ENCODE results near the gene ZNF625.
"Not testable (repeated sequence)": the region's sequence is repeated elsewhere in the genome, so short reads cannot be mapped to it uniquely, and the experiment has no call there.

The ZNF625 gene

DNA sequence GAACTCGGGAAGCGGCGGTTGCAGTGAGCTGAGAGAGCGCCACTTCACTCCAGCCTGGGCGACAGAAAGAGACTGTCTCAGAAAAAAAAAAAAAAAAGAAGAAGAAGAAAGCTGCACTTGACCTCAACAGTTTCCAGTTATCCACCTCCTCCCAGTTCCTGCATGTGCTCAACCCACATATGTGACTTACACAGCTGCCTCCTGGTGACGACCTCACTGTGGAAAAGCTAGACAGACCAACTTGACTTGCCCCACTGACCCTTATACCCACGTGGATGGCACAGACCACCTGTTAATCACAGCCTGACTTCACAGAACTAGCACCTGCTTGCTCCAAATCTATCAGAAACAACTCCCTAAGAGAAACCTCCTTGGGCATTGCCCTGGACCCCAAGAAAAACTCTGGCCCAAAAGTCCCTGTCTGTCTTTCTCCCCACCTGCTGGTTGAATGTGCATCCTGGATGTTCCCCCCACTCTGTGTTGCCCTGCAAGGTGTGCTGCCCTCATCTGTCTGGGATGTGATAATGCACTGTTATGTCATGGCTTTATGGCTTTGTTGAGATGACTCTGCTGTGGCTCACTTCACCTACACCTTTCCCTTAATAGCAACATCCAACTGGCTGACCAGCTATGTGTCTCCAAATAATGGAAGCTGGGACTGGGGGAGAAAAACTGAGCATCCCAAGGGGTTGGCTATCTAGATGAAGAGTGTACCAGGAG, 19.2 kb downstream of the ZNF625 start:
- DNase-seq (ENCODE audit: low spot score) = peak; percentile 44

DNA sequence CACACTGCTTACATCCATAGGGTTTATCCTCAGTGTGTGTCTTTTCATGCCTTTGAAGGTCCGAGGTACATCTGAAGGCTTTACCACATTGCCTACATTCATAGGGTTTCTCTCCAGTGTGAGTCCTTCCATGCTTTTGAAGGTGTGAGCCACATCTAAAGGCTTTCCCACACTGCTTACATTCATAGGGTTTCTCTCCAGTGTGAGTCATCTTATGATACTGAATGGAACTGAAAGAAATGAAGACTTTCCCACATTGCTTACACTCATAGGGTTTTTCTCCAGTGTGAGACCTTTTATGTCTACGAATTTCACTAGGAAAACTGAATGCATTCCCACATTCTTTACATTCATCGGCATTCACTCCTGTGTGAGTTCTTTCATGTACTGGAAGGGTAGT, 23.5 kb downstream of the ZNF625 start:
- no peak for DNase-seq (ENCODE audit: low spot score)

- peak; percentile 15 for DNase-seq (ENCODE audit: low spot score)
Observed at GRCh38 chr19:12126707-12127106, 29.8 kb downstream of the ZNF625 start.

DNA sequence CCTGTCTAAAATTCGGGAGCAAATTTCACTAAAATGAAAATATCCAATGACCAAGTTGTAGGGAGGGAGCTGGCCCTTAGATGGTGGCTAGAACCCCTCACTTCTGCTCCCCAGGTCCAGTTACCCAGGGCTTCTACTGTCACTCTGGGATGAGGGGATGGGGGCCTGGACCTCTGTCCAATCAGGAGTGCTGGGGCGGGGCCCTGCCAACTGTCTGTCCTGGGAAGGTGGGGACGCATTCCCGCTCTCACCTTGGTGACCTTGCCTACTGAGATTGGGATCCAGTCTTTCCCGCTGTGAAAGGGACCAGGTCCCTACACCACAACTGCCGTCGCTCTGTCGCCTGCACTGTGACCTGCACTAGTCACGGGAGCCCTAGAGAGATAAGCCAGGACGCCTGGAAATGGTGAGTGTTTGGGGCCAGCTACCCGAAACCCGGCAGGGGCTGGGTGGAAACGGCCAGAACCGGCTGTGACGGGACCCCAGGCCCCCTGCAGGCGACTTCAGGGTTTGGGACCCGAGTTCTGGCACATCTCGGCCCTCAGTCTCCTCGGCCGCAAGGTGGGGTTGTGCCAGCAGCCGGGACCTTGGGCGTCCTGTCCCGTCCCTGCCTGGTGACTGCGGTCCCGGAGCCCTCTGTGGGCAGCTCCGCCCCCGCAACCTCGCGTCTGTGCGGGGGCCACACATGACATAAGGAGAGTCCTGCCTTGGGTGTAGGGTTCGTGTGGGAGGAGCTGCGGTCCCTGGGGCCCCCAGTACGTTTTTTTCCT, 39.1 kb downstream of the ZNF625 start:
- no peak for DNase-seq (ENCODE audit: low spot score)

- DNase-seq (ENCODE audit: low spot score) = no peak
Observed at GRCh38 chr19:12113121-12113520, 43.4 kb downstream of the ZNF625 start.

- no peak for DNase-seq (ENCODE audit: low spot score)
Observed at GRCh38 chr19:12112701-12113100, 43.8 kb downstream of the ZNF625 start.

GRCh38 chr19:12111943-12112637, 44.4 kb downstream of the ZNF625 start:
- no peak for DNase-seq (ENCODE audit: low spot score)

- DNase-seq (ENCODE audit: low spot score) = no peak
Observed at GRCh38 chr19:12111176-12111575, 45.4 kb downstream of the ZNF625 start.

DNA sequence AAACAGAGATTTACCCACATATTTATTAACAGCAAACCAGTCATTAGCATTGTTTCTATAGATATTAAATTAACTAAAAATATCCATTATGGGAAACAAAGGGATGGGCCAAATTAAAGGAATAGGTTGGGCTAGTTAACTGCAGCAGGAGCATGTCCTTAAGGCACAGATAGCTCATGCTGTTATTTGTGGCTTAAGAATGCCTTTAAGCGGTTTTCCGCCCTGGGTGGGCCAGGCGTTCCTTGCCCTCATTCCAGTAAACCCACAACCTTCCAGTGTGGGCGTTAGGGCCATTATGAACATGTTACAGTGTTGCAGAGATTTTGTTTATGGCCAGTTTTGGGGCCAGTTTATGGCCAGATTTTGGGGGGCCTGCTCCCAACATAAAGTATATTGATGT, 52.6 kb downstream of the ZNF625 start:
- not testable (repeated sequence) for DNase-seq (ENCODE audit: low spot score)

GRCh38 chr19:12098040-12098439, 58.5 kb downstream of the ZNF625 start:
- DNase-seq (ENCODE audit: low spot score) = no peak

- DNase-seq (ENCODE audit: low spot score) = no peak
Observed at GRCh38 chr19:12095111-12095790, 61.3 kb downstream of the ZNF625 start.
